ENCODE results near the gene GALNT5. TPM values are rescaled to one million over a fixed set of nuclear protein-coding genes. Genes with fewer than 3 reads are reported as not detected.

Gene GALNT5
- total RNA-seq (2014; rRNA removed), result 0.04 TPM in 1 of 2 replicates, not detected in the other
- percentile 14 among the genes with signal in this experiment for Bru-seq, nascent RNA
- percentile 8 among the genes with signal in this experiment for BruChase-seq, experiment 1, labeled RNA remaining after a 6-hour chase
- BruChase-seq, experiment 2, labeled RNA remaining after a 2-hour chase, result percentile 16 among the genes with signal in this experiment
- long read RNA-seq, result 0 reads

GRCh38 chr2:157257312-157258252 is at the start of gene GALNT5:
Gene GALNT5, plus strand, starts transcription at chr2:157257705. Its CDS starts 378 bp downstream, at chr2:157258083.
- H3K79me2 ChIP-seq (ENCODE audit: low read length), result no peaks in the 10 kb centered on the region
- H3K4me1 ChIP-seq (ENCODE audit: insufficient read depth, low read length), result peaks cover 23% of the 10 kb centered on the region
- H4K20me1 ChIP-seq (ENCODE audit: low read length), result no peaks in the 10 kb centered on the region
- no peak within 1 kb of the TSS for H3K27ac ChIP-seq (ENCODE audit: low read length)
- intact Hi-C loops (cut with micrococcal nuclease), result no loop called here
- ChIA-PET CTCF (no interaction called here), POLR2A (ENCODE audit: unreplicated experiment) (no interaction called here)
- no peak within 1 kb of the TSS for H3K4me2 ChIP-seq (ENCODE audit: low read length)
- no peaks in the 10 kb centered on the region for H3K9me2 ChIP-seq (replicated peaks; ENCODE audit: low read length)
- no peak for ATAC-seq
- no peaks in the 10 kb centered on the region for H3F3A ChIP-seq (ENCODE audit: low read length, unreplicated experiment)
- H2AFZ ChIP-seq (ENCODE audit: low read length), result no peak within 1 kb of the TSS
- no peak within 1 kb of the TSS for H3K4me3 ChIP-seq (ENCODE audit: low read length)
- H3K36me3 ChIP-seq (ENCODE audit: low read depth, low read length), result no peaks in the 10 kb centered on the region
- no peak for DNase-seq
- no TSS peak for BruUV-seq (replicated peaks)
- TF ChIP-seq EZH2 (IDR thresholded peaks at IDR 0.05; ENCODE audit: low read length, unreplicated experiment) (no peak), EZH2phosphoT487 (IDR thresholded peaks at IDR 0.05; ENCODE audit: borderline replicate concordance, low read length) (no peak), CTCF (conservative IDR thresholded peaks at IDR 0.05; ENCODE audit: low read depth, low read length) (no peak)
- H3K9ac ChIP-seq (ENCODE audit: low read length), result no peak within 1 kb of the TSS
- no peaks in the 10 kb centered on the region for H3K9me3 ChIP-seq (ENCODE audit: low read length)
- H3K27me3 ChIP-seq (ENCODE audit: low read length), result no peaks in the 10 kb centered on the region

- no peak for ATAC-seq
- CTCF ChIA-PET, result no interaction called here
- TF ChIP-seq EZH2phosphoT487 (IDR thresholded peaks at IDR 0.05; ENCODE audit: borderline replicate concordance, low read length) (no peak), EZH2 (IDR thresholded peaks at IDR 0.05; ENCODE audit: low read length, unreplicated experiment) (no peak), CTCF (conservative IDR thresholded peaks at IDR 0.05; ENCODE audit: low read depth, low read length) (no peak)
Observed at GRCh38 chr2:157216286-157216965, 41.1 kb upstream of the GALNT5 start.

More at GRCh38 chr2:157216286-157216965, 41.1 kb upstream of the GALNT5 start:
- no peak overlapping the region for H3K9ac ChIP-seq (ENCODE audit: low read length)
- H3F3A ChIP-seq (ENCODE audit: low read length, unreplicated experiment), result no peaks in the 10 kb centered on the region
- H3K4me2 ChIP-seq (ENCODE audit: low read length), result no peak overlapping the region
- no peak overlapping the region for H3K4me3 ChIP-seq (ENCODE audit: low read length)
- DNase-seq, result no peak
- no peaks in the 10 kb centered on the region for H3K9me3 ChIP-seq (ENCODE audit: low read length)
- H3K36me3 ChIP-seq (ENCODE audit: low read depth, low read length), result no peaks in the 10 kb centered on the region
- BruUV-seq (replicated peaks), result no TSS peak
- H3K79me2 ChIP-seq (ENCODE audit: low read length), result no peaks in the 10 kb centered on the region
- H3K27me3 ChIP-seq (ENCODE audit: low read length), result no peaks in the 10 kb centered on the region
- H3K9me2 ChIP-seq (replicated peaks; ENCODE audit: low read length), result no peaks in the 10 kb centered on the region
- POLR2A ChIA-PET (ENCODE audit: unreplicated experiment), result no interaction called here
- no peak overlapping the region for H2AFZ ChIP-seq (ENCODE audit: low read length)
- H3K4me1 ChIP-seq (ENCODE audit: insufficient read depth, low read length), result no peaks in the 10 kb centered on the region
- no peaks in the 10 kb centered on the region for H4K20me1 ChIP-seq (ENCODE audit: low read length)
- H3K27ac ChIP-seq (ENCODE audit: low read length), result no peak overlapping the region
- intact Hi-C loops (cut with micrococcal nuclease), result no loop called here

Measured in PC-3 (cell line).